CD4-positive, alpha-beta T cell treated with Interferon alpha-2 for 1 hour (primary cell): ENCODE results near the gene MRPL41.
"Not testable (repeated sequence)": the region's sequence is repeated elsewhere in the genome, so short reads cannot be mapped to it uniquely, and the experiment has no call there.

Experiments used
- DNase-seq, 2 donors: peaks; one replicate each; pipeline ENCODE4 v3.0.0-alpha.2; 2020 to 2022

MRPL41 gene

DNA sequence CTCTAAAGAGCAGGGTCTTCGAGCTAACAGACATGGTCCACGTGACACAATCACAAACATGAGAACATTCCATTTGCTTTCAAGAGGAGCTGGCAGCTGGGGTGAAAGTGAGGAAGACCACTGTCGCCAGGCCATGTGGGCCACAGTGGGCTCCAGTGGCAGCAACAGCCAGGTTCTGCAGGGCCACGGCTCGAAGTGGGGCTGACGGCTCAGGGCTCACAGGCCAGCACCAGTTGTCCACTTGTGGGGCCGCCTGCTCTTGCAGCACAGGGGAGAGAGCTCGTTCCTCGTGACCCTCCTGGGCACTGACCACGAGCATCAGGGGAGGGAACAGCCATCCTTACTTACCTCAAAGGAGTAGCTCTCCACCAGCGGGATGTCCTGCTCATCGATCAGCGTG, 36.6 kb downstream of the MRPL41 start:
- no peak for DNase-seq

DNA sequence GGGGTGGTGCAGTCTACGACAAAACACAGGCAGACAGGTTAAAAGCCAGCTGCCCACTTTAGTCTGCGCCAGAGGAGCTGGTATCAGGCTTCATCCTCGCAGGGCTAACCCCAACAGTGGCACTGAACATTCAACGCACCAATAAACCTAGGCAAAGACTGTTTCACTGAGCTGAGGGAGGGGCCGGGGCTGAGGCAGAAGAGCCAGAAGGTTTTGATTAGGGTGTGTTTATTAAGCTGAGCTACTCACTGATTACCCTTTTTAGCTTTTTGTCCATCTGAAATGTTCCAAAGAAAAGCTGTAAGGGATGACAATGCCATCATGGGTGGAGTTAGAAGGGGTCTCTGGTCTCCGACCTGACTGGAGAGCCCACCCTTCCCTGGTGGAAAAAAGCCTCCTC, 37.2 kb downstream of the MRPL41 start:
- DNase-seq, result no peak

- no peak for DNase-seq
Measured at GRCh38 chr9:137589441-137590122, 37.9 kb downstream of the MRPL41 start.

GRCh38 chr9:137590123-137590468, 38.4 kb downstream of the MRPL41 start:
- no peak for DNase-seq

DNA sequence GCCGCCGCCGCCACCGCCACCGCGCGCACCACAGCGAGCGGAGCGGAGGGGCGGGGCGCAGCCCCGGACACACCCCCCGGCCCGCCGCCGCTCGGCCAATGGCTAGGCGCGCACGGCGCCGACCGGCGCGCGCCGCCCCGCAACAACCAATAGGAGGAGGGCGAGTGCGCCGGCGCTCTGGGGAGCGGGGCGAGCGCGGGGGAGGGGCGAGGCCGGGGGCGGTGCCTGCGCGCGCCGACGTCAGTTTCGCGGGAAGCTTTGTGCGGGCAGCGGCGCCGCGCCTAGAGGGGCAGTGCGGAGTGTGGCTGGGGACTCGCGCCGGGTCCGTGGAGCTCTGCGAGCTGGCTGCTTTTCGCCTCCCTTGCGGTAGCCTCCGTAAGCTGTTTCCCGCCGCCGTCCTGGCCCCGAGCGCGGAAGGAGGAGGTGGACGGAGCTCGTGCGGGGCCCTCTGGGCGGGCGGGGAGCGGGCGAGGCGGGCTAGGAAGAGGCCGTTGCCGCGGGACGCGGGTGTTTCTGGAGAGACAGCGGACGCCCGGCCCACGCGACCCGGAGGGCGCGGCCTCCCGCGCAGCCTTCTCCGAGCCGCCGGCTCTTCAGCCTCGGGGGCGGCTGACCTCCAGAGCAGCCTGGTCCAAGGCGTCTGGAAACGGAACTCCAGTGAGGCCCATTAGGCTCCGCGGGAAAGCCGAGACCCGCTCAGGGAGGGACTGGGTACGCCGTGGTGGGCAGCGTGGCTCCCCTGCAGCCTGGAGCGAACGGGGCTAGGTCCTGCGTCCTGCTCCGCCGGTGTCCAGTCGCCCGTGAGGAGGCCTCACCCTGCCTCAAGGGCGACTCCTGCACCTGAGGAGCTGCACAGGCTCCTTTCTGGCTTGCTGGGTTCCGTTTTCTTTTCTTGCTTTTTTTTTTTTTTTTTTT, 39.0 kb downstream of the MRPL41 start, which contains the start of gene ZMYND19:
ZMYND19 (minus strand) TSS at position 44 of the 915 bp plus-strand sequence. CDS start 249 bp downstream, outside the sequence.
- DNase-seq, result peak; percentile 87 to 93

DNA sequence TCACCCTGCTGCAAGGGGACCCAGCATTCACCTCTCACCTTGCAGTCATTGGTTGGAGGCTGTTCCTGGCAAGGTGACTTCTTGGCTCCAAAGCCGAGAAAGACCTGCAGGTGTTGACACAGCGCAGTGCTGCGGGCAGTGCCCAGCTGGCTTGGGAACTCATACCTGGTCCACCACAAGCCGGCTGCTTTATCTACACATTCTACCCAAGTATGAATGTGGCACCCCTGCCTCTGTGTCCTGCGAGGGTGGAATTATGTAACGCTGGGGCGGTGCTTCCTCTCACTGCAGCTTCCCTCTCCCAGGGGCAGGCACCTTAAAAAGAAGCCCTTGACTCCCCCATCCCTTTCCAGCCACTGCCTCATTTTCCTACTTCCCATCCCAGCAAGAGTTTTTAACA, 41.1 kb downstream of the MRPL41 start:
- DNase-seq, result no peak

GRCh38 chr9:137593176-137593575, 41.5 kb downstream of the MRPL41 start:
- no peak for DNase-seq

DNA sequence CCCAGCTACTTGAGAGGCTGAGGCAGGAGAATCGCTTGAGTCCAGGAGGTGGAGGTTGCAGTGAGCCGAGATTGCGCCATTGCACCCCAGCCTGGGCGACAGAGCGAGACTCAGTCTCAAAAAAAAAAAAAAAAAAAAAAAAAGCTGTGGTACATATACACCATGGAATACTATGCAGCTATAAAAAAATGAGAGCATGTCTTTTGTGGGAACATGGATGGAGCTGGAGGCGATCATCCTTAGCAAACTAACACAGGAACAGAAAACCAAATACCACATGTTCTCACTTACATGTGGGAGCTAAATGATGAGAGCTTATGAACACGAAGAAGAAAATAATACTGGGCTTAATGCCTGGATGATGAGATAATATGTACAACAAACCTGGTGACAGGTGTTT, 44.9 kb downstream of the MRPL41 start:
- DNase-seq, result not testable (repeated sequence)

- DNase-seq, result no peak
Measured at GRCh38 chr9:137598943-137599342, 47.3 kb downstream of the MRPL41 start.
